Natural killer cell treated with Interleukin-12 subunit alpha and Interleukin-12 subunit beta and Interleukin-15 and Interleukin-18, amount 100 ng/mL, for 72 hours (primary cell): ENCODE measurements around the gene PIP4K2A. TPM values are rescaled to one million over a fixed set of nuclear protein-coding genes. Genes with fewer than 3 reads are reported as not detected.
"Not testable (repeated sequence)": the region's sequence is repeated elsewhere in the genome, so short reads cannot be mapped to it uniquely, and the experiment has no call there.

Experiments
- ATAC-seq, 2 donors: fragments of 150-1000 bp; cut with Tn5 transposase in 1 of 2; sonication (Bioruptor Pico), chemical (Tn5 transposase) in 1 of 2; 2 replicates each; pipeline ENCODE4 v1.10.0; 2021
- DNase-seq: peaks from one replicate; pipeline ENCODE4 v3.0.0; 2022; ENCODE audit warnings: low spot score
- H3K27ac Mint-ChIP-seq, 2 donors: 1 replicate in 1 of 2; 2 replicates in 1 of 2; pipeline ENCODE4 v1.8.0; 2022; ENCODE audit warnings: mixed read lengths in 2 of 2, mild to moderate bottlenecking in 1 of 2, moderate library complexity in 1 of 2
- H3K27me3 Mint-ChIP-seq, 2 donors: 1 replicate in 1 of 2; 2 replicates in 1 of 2; pipeline ENCODE4 v1.8.0; 2022; ENCODE audit warnings: mixed read lengths in 2 of 2
- H3K36me3 Mint-ChIP-seq: one replicate; pipeline ENCODE4 v1.8.0; 2022; ENCODE audit warnings: mixed read lengths
- H3K4me1 Mint-ChIP-seq, 2 donors: 1 replicate in 1 of 2; 2 replicates in 1 of 2; pipeline ENCODE4 v1.8.0; 2022; ENCODE audit warnings: low read depth in 2 of 2, mixed read lengths in 2 of 2, mild to moderate bottlenecking in 1 of 2
- H3K4me3 Mint-ChIP-seq: one replicate; pipeline ENCODE4 v1.8.0; 2022; ENCODE audit warnings: mixed read lengths
- H3K9me3 Mint-ChIP-seq: 2 replicates; pipeline ENCODE4 v1.8.0; 2022; ENCODE audit warnings: mixed read lengths
- total RNA-seq, 2 donors: library from RNA; stranded (reverse); gene quantifications; one replicate each; pipeline ENCODE4 v1.2.3, GENCODE V29; 2022

PIP4K2A gene
- total RNA-seq, 2 donors from 2014 or later, result 149 to 152 TPM

DNA sequence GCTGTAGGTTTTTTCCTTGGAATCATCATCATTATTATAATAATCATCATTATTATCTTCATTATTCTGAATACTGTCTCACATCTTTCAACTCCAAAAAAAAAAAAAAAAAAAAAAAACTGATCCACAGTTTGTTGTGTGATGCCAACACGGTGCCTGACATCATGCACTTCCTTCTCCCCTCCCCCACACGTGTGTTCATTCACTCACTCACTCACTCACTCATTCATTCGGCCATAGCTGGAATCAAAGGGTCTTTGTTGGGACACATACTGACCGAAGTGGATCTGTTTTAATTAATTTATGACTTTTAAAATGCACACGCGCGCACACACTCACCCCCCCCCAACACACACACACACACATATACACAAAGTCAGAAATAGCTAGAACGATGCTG, 177.8 kb downstream of the PIP4K2A start:
- peaks cover 25% of the 10 kb centered on the region for H3K36me3 Mint-ChIP-seq
- H3K27ac Mint-ChIP-seq, result no peak overlapping the region

DNA sequence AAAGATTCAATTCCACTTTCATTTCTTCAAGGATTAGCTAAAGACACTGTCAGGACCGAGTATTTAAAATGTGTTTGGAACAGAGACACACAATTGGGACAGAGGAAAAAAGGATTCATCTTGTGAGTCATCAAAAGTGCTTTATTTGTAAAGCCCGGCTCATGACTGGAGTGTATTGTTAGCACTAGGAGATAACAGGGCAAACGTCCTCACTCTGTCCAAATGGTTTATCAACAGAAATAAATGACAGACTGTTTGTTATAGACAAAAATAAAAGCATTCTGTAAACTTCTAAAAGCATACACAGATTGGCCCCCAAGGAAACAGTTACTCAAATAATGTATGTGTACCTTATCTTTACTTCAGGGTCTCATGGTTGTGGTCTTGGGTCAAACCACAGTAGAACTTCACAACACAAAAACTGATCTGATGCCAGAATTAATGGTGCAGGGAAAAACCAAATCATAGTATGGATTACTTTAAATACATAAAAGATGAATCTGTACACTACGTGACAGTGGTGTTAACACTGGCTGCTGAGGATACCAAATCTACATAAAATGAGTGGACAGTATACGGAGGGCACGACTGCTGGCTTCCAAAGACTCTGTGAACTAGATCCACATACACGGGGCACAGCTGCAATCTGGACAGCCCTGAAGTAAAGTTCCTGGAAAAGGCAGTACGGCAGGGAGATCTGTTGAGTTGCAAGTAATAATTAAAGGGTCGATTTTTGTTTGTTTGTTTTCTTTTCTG, 179.4 kb downstream of the PIP4K2A start:
- Mint-ChIP-seq H3K27ac (peak overlapping the region in 1 of 2 donors; percentile 66), H3K36me3 (peaks cover 25% of the 10 kb centered on the region), H3K4me3 (no peak overlapping the region), H3K9me3 (no peaks in the 10 kb centered on the region), H3K27me3 (no peaks in the 10 kb centered on the region), H3K4me1 (peaks cover 4 to 16% of the 10 kb centered on the region in 2 donors)
- ATAC-seq, result no peak
- no peak for DNase-seq

More for the DNA sequence above, 177.8 kb downstream of the PIP4K2A start:
- Mint-ChIP-seq H3K9me3 (no peaks in the 10 kb centered on the region), H3K27me3 (no peaks in the 10 kb centered on the region), H3K4me1 (peaks cover 4 to 18% of the 10 kb centered on the region in 2 donors), H3K4me3 (no peak overlapping the region)
- ATAC-seq (no peak), DNase-seq (no peak)

- DNase-seq (no peak), ATAC-seq (no peak)
- Mint-ChIP-seq H3K4me1 (peaks cover 0 to 4% of the 10 kb centered on the region in 2 donors), H3K36me3 (peaks cover 16% of the 10 kb centered on the region), H3K4me3 (no peak overlapping the region), H3K9me3 (no peaks in the 10 kb centered on the region), H3K27me3 (no peaks in the 10 kb centered on the region), H3K27ac (peak overlapping the region in 1 of 2 donors; percentile 47)
These were observed 182.9 kb downstream of the PIP4K2A start for GRCh38 chr10:22531441-22531840.

- Mint-ChIP-seq H3K9me3 (no peaks in the 10 kb centered on the region), H3K4me3 (no peak overlapping the region), H3K4me1 (peaks cover 0 to 4% of the 10 kb centered on the region in 2 donors), H3K27me3 (no peaks in the 10 kb centered on the region), H3K36me3 (peaks cover 13% of the 10 kb centered on the region), H3K27ac (no peak overlapping the region)
- DNase-seq (no peak), ATAC-seq (no peak)
These were observed 183.4 kb downstream of the PIP4K2A start for GRCh38 chr10:22531008-22531407.

DNA sequence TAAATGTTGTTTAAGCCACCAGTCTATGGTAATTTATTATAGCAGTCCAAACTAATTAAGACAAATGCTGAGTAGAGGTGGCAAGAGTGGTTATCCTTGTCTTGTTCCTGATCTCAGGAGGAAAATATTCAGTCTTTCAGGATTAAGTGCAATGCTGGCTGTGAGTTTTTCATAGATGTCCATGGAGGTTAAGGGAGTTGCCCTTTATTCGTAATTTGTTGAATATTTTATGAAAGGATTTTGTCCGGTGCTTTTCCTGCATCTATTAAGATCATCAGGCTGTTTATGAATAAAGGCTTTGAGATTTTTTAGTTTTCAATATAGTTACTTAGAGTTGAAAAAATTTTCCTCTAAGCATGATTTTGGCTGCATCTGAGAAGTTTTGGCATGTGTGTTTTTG, 186.9 kb downstream of the PIP4K2A start:
- peaks cover 0 to 4% of the 10 kb centered on the region in 2 donors for H3K4me1 Mint-ChIP-seq
- H3K9me3 Mint-ChIP-seq, result peaks cover 20% of the 10 kb centered on the region
- peaks cover 37% of the 10 kb centered on the region for H3K36me3 Mint-ChIP-seq
- DNase-seq (no peak), ATAC-seq (no peak)
- H3K27me3 Mint-ChIP-seq, result peaks cover 0 to 3% of the 10 kb centered on the region in 2 donors
- H3K4me3 Mint-ChIP-seq, result no peak overlapping the region
- H3K27ac Mint-ChIP-seq, result no peak overlapping the region

DNA sequence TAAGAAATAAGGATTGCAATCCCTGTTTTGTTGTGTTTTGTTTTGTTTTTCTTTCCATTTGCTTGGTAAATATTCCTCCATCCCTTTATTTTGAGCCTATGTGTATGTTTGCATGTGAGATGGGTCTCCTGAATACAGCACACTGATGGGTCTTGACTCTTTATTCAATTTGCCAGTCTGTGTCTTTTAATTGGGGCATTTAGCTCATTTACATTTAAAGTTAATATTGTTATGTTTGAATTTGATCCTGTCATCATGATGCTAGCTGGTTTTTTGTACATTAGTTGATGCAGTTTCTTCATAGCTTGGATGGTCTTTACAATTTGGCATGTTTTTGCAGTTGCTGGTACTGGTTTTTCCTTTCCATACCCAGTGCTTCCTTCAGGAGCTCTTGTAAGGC, 190.0 kb downstream of the PIP4K2A start:
- not testable (repeated sequence) for H3K27ac Mint-ChIP-seq, H3K27me3 Mint-ChIP-seq, ATAC-seq, H3K4me1 Mint-ChIP-seq, H3K4me3 Mint-ChIP-seq, DNase-seq
- peaks cover 24% of the 10 kb centered on the region for H3K9me3 Mint-ChIP-seq
- peaks cover 47% of the 10 kb centered on the region for H3K36me3 Mint-ChIP-seq

GRCh38 chr10:22520645-22521044, 193.7 kb downstream of the PIP4K2A start:
- DNase-seq, H3K4me1 Mint-ChIP-seq, ATAC-seq, H3K4me3 Mint-ChIP-seq, H3K27ac Mint-ChIP-seq: not testable (repeated sequence)
- H3K27me3 Mint-ChIP-seq, result peaks cover under 1 to 13% of the 10 kb centered on the region in 2 donors
- H3K36me3 Mint-ChIP-seq, result peaks cover 36% of the 10 kb centered on the region
- H3K9me3 Mint-ChIP-seq, result peaks cover 24% of the 10 kb centered on the region

GRCh38 chr10:22518167-22518724, 196.1 kb downstream of the PIP4K2A start:
- ATAC-seq (no peak), DNase-seq (no peak)
- Mint-ChIP-seq H3K36me3 (peaks cover 19% of the 10 kb centered on the region), H3K4me3 (no peak overlapping the region), H3K4me1 (peaks cover 5 to 12% of the 10 kb centered on the region in 2 donors), H3K27me3 (peaks cover 12 to 21% of the 10 kb centered on the region in 2 donors), H3K27ac (no peak overlapping the region), H3K9me3 (peaks cover 8% of the 10 kb centered on the region)

DNA sequence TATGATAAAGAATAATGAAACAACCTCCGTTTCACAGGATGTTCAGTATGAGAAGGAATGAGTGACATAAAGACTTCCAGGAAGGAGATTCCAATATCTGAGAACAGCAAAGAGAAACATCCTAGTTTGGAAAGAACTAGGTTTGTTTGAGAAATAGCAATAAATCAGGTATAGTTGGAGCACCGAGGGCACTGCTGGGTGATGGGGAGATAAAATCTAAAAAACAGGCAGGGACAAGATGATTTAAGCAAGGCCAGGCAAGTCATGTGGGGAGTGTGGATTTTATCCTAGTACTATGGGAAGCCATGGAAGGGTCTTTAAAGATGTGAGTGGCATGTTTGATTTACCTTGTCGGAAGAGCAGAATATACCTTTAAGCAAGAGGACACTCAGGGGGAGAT, 199.4 kb downstream of the PIP4K2A start:
- H3K36me3 Mint-ChIP-seq, result peaks cover 4% of the 10 kb centered on the region
- ATAC-seq, result no peak
- peaks cover 7 to 12% of the 10 kb centered on the region in 2 donors for H3K4me1 Mint-ChIP-seq
- no peak for DNase-seq
- H3K27me3 Mint-ChIP-seq, result peaks cover 12 to 25% of the 10 kb centered on the region in 2 donors
- peaks cover 5% of the 10 kb centered on the region for H3K9me3 Mint-ChIP-seq
- no peak overlapping the region for H3K4me3 Mint-ChIP-seq
- peak overlapping the region in 1 of 2 donors; percentile 1 for H3K27ac Mint-ChIP-seq

DNA sequence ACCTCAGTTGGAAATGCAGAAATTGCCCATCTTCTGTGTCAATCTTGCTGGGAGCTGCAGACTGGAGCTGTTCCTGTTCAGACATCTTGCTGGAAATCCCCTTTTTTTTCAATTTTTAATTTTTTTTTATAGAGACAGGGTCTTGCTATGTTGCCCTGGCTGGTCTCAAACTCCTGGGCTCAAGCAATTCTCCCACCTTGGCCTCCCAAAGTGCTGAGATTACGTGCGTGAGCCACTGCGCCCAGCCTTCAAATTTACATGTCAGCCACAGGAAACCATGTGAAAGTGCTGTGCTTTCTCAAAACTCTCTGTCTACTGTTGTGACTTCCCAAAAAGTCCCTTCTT, 200.0 kb downstream of the PIP4K2A start:
- not testable (repeated sequence) for H3K9me3 Mint-ChIP-seq, DNase-seq, H3K4me3 Mint-ChIP-seq, H3K36me3 Mint-ChIP-seq, H3K27ac Mint-ChIP-seq, ATAC-seq
- Mint-ChIP-seq H3K4me1 (peaks cover 7 to 12% of the 10 kb centered on the region in 2 donors), H3K27me3 (peaks cover 12 to 25% of the 10 kb centered on the region in 2 donors)

- ATAC-seq, DNase-seq, H3K36me3 Mint-ChIP-seq, H3K4me3 Mint-ChIP-seq, H3K9me3 Mint-ChIP-seq, H3K27ac Mint-ChIP-seq: not testable (repeated sequence)
- peaks cover 7 to 12% of the 10 kb centered on the region in 2 donors for H3K4me1 Mint-ChIP-seq
- H3K27me3 Mint-ChIP-seq, result peaks cover 12 to 25% of the 10 kb centered on the region in 2 donors
These were observed 200.6 kb downstream of the PIP4K2A start for GRCh38 chr10:22513483-22514413.

DNA sequence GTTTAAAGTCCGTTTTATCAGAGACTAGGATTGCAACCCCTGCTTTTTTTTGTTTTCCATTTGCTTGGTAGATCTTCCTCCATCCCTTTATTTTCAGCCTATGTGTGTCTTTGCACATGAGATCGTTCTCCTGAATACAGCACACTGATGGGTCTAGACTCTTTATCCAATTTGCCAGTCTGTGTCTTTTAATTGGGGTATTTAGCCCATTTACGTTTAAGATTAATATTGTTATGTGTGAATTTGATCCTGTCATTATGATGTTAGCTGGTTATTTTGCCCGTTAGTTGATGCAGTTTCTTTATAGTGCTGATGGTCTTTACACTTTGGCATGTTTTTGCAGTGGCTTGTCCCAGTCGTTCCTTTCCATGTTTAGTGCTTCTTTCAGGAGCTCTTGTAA, 202.4 kb downstream of the PIP4K2A start:
- DNase-seq, H3K4me3 Mint-ChIP-seq, ATAC-seq, H3K27ac Mint-ChIP-seq, H3K9me3 Mint-ChIP-seq: not testable (repeated sequence)
- Mint-ChIP-seq H3K27me3 (peaks cover 12 to 22% of the 10 kb centered on the region in 2 donors), H3K4me1 (peaks cover 11 to 20% of the 10 kb centered on the region in 2 donors), H3K36me3 (peaks cover 13% of the 10 kb centered on the region)

GRCh38 chr10:22508214-22508613, 206.2 kb downstream of the PIP4K2A start:
- not testable (repeated sequence) for H3K27me3 Mint-ChIP-seq, H3K9me3 Mint-ChIP-seq, DNase-seq, H3K4me3 Mint-ChIP-seq, ATAC-seq, H3K27ac Mint-ChIP-seq
- peaks cover 31 to 37% of the 10 kb centered on the region in 2 donors for H3K4me1 Mint-ChIP-seq
- H3K36me3 Mint-ChIP-seq, result peaks cover 13% of the 10 kb centered on the region
